HG03159 (cell line): ENCODE data around the gene APOE.
"Not testable (repeated sequence)": the region's sequence is repeated elsewhere in the genome, so short reads cannot be mapped to it uniquely, and the experiment has no call there.

Source experiments
- ATAC-seq: cut with Tn5 transposase; IDR thresholded peaks from one replicate; pipeline ENCODE4 v1.9.1; 2021; ENCODE audit warnings: mild to moderate bottlenecking, moderate library complexity; ENCODE audit not compliant: unreplicated experiment

APOE gene

DNA sequence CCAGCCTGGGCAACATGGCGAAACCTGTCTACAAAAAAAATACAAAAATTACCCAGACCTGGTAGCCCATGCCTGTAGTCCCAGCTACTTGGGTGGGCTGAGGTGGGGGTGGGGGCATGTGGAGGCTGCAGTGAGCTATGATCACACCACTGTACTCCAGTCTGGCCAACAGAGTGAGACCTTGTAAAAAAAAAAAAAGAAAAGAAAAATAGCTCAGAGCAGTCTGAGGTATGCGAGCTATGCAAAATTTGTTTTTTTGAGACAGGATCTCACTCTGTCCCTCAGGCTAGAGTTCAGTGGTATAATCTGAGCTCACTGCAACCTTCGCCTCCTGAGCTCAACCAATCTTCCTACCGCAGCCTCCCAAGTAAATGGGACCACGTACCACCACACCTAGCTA is 21.7 kb upstream of the APOE start:
- no peak for ATAC-seq

DNA sequence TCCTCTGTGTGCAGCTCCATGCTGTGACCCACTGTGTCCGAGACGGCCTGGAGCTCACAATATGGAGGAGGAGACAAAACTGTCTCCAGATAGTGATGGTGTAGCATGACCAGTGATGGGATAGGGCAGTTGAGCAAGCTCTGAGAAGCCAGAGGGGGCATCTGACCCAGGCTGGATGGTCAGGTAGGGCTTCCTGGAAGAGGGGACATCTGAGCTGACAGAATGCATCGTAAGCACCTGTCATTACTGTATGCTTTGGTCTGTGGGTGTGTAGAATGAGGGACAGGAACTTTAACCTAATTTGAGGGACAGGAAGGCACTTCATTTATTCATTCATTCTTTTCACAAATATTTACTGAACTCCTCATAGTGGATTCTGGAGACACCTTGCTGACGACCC is 21.0 kb upstream of the APOE start:
- no peak for ATAC-seq

DNA sequence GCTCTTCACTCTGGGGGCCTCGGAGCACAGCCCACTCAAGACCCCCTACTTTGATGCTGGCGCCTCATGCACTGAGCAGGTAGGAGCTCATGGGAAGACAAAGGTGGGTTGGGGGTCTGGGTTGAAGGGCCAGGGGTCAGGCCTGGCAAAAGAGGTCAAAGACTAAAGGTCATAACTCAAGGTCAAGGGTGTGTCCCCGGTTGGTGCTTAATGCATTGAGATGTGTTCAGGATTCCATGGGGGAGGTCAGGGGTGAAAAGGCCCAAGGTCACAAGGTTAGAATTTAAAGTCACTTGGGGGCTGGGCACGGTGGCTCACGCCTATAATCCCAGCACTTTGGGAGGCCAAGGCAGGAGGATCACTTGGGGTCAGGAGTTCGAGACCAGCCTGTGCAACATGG is 19.5 kb upstream of the APOE start:
- ATAC-seq: no peak

- no peak for ATAC-seq
These were observed 17.9 kb upstream of the APOE start for GRCh38 chr19:44887648-44888047.

- ATAC-seq: not testable (repeated sequence)
These were observed 17.3 kb upstream of the APOE start for GRCh38 chr19:44888335-44888734.

DNA sequence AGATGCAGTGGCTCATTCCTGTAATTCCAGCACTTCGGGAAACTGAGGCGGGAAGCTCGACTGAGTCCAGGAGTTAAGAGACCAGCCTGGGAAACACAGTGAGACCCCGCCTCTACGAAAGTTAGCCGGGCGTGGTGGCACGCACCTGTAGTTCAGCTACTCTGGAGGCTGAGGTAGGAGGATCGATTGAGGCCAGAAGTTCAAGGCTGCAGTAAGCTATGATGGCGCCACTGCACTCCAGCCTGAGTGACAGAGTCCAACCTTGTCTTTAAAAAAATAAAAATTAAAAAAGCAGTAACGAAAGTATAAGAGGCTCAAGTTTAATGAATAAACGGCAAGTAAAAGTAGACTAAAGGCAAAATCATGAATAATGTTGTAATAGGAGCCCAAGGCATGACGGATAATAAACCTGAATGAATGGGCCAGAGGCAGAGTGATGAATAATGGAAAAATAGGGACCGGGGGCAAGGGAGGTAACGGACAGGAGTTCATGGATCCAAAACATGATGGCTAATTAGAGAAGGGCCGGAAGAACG is 15.7 kb upstream of the APOE start:
- no peak for ATAC-seq

DNA sequence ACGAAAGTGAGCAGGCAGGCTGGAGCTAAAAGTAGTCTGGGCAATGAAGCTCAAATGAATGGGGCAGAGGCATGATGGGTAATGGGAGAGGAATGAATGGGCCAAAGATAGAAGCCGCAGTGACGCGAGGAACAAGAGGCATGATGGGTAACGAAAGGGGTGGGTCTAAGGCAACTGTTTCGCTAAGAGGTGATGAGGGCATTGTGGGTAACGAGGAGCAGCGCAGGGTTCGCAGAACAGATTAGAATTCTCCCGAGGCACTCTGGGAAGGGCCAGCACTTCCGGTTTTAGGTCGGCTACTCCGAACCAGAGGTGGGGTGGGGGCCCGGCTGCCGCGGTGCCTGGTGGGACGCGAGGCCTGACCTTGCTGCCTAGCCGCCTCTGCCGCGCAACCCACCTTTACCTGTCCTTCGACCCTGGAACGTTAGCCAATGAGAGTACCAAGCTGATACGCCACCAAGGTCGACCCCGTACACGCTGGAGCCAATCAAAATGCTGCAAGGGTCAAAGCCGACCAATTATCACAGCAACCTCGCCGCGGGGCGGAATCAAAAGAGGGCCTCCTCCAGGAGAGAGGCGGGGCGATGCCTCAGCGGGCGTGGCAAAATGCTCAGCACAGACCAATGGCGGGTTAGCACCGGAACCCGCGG is 15.1 kb upstream of the APOE start:
- ATAC-seq: peak; percentile 77

DNA sequence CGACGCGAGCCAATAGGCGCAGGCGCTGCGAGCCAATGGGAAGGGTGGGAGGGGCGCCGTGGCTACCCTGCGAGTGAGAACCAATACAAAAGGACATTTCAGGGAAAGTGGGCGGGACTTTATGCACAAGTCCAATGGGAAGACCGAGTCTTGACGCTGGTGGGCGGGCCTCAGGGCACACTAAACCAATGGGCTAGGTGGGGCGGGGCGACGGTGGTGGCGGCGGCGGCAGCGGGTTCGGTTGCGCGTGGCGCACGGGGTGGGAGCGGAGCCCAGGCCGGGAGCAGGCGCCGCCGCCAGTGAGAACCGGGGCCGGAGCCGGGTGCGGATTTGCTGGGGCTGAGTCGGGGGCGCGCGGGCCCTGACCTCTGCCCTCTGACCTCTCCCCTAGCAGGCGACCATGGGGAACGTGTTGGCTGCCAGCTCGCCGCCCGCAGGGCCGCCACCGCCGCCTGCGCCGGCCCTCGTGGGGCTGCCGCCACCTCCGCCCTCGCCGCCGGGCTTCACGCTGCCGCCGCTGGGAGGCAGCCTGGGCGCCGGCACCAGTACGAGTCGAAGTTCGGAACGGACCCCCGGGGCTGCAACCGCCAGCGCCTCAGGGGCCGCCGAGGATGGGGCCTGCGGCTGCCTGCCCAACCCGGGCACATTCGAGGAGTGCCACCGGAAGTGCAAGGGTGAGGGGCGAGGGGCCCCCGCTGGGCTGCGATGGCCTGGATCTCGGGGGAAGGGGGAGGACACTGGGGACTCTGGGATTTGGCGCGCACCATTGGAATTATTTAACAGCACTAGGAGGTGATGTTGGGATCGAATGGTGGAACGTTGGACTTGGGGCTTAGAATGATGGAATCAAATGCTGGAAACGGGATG is 14.3 kb upstream of the APOE start, which contains the start of gene TOMM40:
Gene TOMM40, plus strand, starts transcription at position 239 of the 867 bp plus-strand sequence. Its CDS starts 162 bp downstream, at position 401.
- ATAC-seq: peak; percentile 56

GRCh38 chr19:44892932-44893331 is 12.7 kb upstream of the APOE start:
- ATAC-seq: no peak

DNA sequence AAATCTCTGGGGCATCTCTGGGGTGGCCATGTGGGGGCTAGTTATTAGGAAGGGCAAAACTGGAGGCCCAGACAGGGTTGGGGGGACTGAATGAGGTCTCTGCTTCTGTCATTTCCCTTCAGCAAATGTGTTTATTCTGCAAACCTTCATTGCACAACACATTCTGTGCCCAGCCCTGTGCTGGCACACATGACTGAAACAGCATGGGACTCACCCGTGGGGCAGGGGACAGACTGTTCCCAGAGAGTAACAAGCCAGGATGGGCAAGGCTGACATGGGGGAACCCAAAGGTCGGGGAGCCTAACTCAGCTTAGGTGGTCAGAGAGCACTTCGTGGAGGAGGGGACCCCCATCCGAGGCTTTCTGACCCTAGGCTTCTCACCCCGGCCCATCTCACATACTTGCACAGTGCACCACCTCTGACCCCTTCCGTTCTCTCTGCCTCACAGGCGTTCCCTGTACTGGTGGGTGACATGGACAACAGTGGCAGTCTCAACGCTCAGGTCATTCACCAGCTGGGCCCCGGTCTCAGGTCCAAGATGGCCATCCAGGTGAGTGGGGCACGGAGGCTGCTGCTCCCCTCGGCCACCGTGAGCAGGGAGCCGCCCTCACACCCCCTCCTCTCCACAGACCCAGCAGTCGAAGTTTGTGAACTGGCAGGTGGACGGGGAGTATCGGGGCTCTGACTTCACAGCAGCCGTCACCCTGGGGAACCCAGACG is 12.1 kb upstream of the APOE start:
- no peak for ATAC-seq

DNA sequence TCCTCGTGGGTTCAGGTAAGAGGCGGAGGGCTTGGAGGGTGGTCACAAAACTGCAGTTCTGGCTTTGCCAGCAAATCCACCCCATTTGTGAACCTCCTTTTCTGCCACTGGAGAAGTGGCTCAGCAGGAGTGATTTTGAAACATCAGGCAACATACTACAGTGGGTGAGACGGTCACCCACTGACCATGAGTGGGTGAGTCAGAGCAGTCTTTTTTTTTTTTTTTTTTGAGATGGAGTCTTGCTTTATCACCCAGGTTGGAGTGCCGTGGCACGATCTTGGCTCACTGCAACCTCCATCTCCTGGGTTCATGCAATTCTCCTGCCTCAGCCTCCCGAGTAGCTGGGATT is 11.6 kb upstream of the APOE start:
- ATAC-seq: no peak

DNA sequence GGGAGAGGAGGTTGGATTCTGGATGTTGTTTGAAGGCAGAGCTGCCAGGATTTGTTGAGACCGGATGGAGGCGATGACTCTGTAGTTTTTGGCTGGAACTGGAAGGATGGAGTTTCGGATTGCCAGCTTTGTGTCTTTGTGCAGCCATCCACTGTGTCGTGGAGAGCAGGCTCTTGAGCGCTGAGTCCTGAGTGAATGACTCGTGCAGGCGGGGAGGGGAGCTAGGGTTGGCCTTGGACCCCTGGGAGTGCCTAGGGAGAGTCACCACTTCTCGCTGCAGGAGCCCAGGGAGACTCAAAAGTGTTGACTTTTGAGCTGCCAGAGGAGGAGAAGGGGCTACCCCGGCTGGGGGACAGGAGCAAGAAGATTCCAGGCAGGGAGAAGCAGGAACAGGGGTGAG is 10.7 kb upstream of the APOE start:
- ATAC-seq: no peak

DNA sequence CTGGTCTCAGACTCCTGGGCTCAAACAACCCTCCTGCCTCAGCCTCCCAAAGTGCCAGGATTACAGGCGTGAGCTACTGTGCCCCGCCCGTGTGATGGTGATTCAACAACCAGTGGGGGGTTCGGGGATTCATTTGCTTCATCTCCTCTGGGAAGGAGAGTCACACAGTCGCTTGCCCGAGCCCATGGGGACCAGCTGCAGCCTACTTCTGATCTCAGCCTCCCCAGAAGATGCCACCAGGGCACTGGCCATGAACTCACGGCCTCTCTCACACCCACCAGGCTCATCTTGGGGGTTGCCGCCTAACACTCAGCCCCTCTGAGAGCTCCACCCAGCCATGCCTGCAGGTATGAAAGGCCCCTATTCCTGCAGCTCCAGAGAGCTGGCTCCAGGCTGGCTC is 7.8 kb upstream of the APOE start:
- ATAC-seq: no peak

DNA sequence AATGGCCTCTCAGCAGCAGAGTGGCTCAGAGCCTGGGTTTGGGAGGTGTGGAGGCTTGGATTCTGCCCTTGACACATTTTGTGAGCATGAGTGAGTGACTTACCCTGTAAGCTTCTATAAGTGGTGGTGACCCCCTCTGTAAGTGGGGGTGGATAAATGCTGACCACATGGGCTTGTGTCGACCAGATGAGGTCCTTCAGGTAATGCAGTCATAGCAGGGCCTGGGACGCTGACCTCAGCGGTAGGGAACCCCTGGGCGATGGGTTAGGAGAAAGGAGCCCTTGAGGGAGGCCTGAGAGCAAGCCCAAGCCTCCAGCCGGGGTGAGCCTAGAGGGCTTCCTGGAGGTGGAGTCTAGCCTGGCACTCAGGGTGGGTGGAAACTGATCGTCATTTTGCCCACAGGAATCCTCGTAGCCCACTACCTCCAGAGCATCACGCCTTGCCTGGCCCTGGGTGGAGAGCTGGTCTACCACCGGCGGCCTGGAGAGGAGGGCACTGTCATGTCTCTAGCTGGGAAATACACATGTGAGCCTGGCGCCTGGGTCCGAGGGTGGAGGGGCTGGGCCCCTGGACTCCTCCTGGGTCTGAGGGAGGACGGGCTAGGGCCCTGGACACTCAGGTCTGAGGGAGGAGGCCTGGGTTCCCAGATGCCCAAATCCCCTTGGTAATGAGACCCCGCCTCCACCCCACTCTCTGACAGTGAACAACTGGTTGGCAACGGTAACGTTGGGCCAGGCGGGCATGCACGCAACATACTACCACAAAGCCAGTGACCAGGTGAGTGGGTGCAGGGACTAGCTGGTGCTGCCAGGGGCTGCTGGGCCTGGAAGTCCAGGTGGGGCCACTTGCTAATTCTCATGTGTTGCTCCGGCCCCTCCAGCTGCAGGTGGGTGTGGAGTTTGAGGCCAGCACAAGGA is 5.0 kb upstream of the APOE start:
- ATAC-seq: no peak

DNA sequence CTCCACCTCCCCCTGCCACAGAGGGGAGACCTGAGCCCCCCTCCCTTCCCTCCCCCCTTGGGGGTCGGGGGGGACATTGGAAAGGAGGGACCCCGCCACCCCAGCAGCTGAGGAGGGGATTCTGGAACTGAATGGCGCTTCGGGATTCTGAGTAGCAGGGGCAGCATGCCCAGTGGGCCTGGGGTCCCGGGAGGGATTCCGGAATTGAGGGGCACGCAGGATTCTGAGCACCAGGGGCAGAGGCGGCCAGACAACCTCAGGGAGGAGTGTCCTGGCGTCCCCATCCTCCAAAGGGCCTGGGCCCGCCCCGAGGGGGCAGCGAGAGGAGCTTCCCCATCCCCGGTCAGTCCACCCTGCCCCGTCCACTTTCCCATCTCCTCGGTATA is 2.4 kb upstream of the APOE start:
- ATAC-seq: no peak

DNA sequence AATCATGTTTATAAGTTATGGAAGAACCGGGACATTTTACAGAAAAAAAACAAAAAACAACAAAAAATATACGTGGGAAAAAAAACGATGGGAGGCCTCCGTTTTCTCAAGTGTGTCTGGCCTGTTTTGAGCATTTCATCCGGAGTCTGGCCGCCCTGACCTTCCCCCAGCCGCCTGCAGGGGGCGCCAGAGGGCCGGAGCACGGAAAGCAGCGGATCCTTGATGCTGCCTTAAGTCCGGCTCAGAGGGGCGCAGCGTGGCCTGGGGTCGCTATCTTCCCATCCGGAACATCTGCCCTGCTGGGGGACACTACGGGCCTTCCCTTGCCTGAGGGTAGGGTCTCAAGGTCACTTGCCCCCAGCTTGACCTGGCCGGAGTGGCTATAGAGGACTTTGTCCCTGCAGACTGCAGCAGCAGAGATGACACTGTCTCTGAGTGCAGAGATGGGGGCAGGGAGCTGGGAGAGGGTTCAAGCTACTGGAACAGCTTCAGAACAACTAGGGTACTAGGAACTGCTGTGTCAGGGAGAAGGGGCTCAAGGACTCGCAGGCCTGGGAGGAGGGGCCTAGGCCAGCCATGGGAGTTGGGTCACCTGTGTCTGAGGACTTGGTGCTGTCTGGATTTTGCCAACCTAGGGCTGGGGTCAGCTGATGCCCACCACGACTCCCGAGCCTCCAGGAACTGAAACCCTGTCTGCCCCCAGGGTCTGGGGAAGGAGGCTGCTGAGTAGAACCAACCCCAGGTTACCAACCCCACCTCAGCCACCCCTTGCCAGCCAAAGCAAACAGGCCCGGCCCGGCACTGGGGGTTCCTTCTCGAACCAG is 1.8 kb upstream of the APOE start:
- ATAC-seq: no peak

DNA sequence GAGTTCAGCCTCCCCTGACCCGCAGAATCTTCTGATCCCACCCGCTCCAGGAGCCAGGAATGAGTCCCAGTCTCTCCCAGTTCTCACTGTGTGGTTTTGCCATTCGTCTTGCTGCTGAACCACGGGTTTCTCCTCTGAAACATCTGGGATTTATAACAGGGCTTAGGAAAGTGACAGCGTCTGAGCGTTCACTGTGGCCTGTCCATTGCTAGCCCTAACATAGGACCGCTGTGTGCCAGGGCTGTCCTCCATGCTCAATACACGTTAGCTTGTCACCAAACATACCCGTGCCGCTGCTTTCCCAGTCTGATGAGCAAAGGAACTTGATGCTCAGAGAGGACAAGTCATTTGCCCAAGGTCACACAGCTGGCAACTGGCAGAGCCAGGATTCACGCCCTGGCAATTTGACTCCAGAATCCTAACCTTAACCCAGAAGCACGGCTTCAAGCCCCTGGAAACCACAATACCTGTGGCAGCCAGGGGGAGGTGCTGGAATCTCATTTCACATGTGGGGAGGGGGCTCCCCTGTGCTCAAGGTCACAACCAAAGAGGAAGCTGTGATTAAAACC is 1.1 kb upstream of the APOE start:
- no peak for ATAC-seq

GRCh38 chr19:44907613-44908012 is 2.0 kb downstream of the APOE start:
- ATAC-seq: no peak

DNA sequence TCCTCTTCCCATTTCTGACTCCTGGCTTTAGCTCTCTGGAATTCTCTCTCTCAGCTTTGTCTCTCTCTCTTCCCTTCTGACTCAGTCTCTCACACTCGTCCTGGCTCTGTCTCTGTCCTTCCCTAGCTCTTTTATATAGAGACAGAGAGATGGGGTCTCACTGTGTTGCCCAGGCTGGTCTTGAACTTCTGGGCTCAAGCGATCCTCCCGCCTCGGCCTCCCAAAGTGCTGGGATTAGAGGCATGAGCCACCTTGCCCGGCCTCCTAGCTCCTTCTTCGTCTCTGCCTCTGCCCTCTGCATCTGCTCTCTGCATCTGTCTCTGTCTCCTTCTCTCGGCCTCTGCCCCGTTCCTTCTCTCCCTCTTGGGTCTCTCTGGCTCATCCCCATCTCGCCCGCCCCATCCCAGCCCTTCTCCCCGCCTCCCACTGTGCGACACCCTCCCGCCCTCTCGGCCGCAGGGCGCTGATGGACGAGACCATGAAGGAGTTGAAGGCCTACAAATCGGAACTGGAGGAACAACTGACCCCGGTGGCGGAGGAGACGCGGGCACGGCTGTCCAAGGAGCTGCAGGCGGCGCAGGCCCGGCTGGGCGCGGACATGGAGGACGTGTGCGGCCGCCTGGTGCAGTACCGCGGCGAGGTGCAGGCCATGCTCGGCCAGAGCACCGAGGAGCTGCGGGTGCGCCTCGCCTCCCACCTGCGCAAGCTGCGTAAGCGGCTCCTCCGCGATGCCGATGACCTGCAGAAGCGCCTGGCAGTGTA is 2.7 kb downstream of the APOE start:
- ATAC-seq: no peak
